Subcutaneous abdominal adipose tissue (tissue), 5 donors: ENCODE results near the gene TRIO.

ENCODE experiments used
- H3K27ac ChIP-seq: one replicate; pipeline ENCODE4 v1.7.0; 2013; ENCODE audit warnings: low read depth, mild to moderate bottlenecking, inconsistent platforms, low read length, moderate library complexity
- H3K27me3 ChIP-seq, 5 donors: one replicate each; pipeline ENCODE4 v1.7.0; 2013; ENCODE audit warnings: low read length in 5 of 5, inconsistent platforms in 1 of 5; ENCODE audit not compliant: control insufficient read depth in 5 of 5, insufficient read depth in 4 of 5
- H3K36me3 ChIP-seq, 5 donors: one replicate each; pipeline ENCODE4 v1.7.0; 2013; ENCODE audit warnings: low read length in 5 of 5; ENCODE audit not compliant: control insufficient read depth in 5 of 5, insufficient read depth in 5 of 5
- H3K4me1 ChIP-seq, 5 donors: one replicate each; pipeline ENCODE4 v1.7.0; 2013; ENCODE audit warnings: low read length in 5 of 5, mild to moderate bottlenecking in 3 of 5, moderate library complexity in 1 of 5; ENCODE audit not compliant: control insufficient read depth in 5 of 5, insufficient read depth in 5 of 5
- H3K4me3 ChIP-seq, 5 donors: one replicate each; pipeline ENCODE4 v1.7.0; 2013; ENCODE audit warnings: low read length in 5 of 5, low read depth in 1 of 5
- H3K9ac ChIP-seq, 5 donors: one replicate each; pipeline ENCODE4 v1.7.0; 2013; ENCODE audit warnings: low read length in 5 of 5, mild to moderate bottlenecking in 4 of 5, moderate library complexity in 3 of 5
- H3K9me3 ChIP-seq, 5 donors: one replicate each; pipeline ENCODE4 v1.7.0; 2013; ENCODE audit warnings: low read length in 5 of 5; ENCODE audit not compliant: control insufficient read depth in 5 of 5
- donor health status: healthy.
- donor health status: healthy.
- donor health status: healthy.
- donor health status: healthy.
- donor health status: healthy.

TRIO gene

DNA sequence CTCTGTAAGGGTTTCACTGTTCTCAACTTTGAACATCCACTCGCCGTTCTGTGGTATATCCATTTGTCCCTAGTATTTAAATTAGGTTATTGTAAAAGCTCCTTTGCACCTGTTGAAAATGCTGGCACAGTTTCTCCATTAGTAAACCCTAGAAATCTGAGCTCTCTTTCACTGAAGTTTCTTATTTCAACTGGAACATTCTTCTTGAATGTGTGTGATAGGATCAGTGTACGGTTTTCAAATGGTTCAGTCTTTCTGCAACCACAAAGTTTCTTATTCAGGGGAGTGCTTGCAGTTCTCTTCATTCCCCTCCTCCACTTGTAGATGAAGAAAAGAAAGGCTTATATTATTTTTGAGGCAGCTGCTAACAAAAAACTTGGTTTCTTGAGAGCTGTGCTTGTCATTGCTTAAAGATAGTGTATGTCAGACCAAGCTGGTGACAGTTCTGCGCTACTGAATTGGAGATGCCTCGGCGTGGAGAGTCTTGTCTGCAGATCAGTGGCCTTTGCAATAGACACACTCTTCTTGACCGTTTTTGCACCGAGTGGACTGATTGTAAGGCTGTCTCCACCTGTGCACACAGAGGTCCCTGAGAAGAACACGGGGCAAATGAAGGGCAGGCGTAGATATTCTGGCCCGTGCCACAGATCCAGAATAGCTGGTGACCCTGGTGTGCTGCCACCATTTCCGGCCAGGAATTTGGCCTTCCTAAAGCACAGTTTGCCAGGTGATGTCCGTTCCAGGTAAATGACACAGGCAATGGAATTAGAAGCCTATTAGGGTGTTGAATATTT is 102.2 kb downstream of the TRIO start:
- no peak overlapping the region for H3K27ac ChIP-seq
- no peak overlapping the region for H3K9ac ChIP-seq
- H3K4me3 ChIP-seq = no peak overlapping the region
- no peaks in the 10 kb centered on the region for H3K9me3 ChIP-seq
- peaks cover 0 to 28% (median 18%) of the 10 kb centered on the region in 5 donors for H3K4me1 ChIP-seq
- H3K36me3 ChIP-seq = no peaks in the 10 kb centered on the region
- H3K27me3 ChIP-seq = no peaks in the 10 kb centered on the region

DNA sequence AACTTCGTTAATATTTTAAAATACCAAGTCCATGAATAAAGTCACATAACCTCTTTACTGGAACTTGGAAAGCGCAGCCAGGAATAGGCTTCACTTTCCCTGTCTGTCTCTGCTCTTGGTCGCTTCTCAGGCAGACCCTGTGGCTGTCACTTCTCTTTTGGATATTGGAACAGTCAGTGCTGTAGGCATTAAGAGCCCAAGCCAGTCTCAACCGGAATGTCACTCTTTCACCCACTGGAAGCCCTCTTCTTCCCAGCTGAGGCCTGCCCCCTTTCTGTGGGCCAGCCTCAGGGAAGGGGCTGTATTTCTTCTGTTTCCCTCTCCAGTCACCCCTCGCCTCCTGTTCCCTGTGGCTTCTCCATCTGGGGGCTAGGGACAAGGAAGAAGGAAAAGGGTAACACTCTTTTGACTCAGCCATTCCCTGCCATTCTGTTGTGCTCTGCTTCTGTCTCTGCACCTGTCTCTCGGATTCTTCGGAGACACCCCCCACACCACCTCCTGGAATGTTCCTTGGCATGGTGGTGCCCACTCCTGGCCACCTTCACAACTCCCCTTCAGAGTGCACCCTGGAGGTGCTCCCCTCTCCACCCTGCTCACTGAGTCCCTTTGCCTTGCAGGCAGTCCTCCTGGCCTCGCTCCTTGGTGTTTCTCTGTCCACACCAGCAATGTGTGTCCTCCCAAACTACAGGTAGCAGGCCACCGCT is 103.4 kb downstream of the TRIO start:
- no peaks in the 10 kb centered on the region for H3K9me3 ChIP-seq
- H3K4me1 ChIP-seq = peaks cover 0 to 40% (median 29%) of the 10 kb centered on the region in 5 donors
- no peak overlapping the region for H3K4me3 ChIP-seq
- H3K9ac ChIP-seq = peak overlapping the region in 1 of 5 donors; percentile 8
- H3K27ac ChIP-seq = no peak overlapping the region
- H3K36me3 ChIP-seq = no peaks in the 10 kb centered on the region
- no peaks in the 10 kb centered on the region for H3K27me3 ChIP-seq

DNA sequence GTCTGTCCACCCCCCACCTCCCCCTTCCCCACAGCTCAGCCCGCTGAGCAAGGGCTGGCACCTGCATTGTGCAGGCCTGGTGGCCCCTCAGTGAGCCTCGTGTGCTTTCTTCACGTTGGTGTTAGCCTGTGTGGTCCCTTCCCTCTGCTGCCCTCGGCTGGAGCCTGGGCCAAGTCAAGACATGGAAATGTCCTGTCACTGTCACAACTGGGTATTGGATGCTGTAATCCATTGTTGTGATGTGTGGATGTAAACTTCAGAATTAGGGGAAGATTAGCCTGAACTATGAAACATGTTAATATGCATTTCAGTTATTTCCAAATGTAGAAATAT is 103.9 kb downstream of the TRIO start:
- Histone ChIP-seq H3K9me3 (no peaks in the 10 kb centered on the region), H3K9ac (peak overlapping the region in 1 of 5 donors; percentile 8), H3K4me1 (peaks cover 0 to 45% (median 31%) of the 10 kb centered on the region in 5 donors), H3K27ac (no peak overlapping the region), H3K27me3 (no peaks in the 10 kb centered on the region), H3K4me3 (no peak overlapping the region), H3K36me3 (no peaks in the 10 kb centered on the region)

DNA sequence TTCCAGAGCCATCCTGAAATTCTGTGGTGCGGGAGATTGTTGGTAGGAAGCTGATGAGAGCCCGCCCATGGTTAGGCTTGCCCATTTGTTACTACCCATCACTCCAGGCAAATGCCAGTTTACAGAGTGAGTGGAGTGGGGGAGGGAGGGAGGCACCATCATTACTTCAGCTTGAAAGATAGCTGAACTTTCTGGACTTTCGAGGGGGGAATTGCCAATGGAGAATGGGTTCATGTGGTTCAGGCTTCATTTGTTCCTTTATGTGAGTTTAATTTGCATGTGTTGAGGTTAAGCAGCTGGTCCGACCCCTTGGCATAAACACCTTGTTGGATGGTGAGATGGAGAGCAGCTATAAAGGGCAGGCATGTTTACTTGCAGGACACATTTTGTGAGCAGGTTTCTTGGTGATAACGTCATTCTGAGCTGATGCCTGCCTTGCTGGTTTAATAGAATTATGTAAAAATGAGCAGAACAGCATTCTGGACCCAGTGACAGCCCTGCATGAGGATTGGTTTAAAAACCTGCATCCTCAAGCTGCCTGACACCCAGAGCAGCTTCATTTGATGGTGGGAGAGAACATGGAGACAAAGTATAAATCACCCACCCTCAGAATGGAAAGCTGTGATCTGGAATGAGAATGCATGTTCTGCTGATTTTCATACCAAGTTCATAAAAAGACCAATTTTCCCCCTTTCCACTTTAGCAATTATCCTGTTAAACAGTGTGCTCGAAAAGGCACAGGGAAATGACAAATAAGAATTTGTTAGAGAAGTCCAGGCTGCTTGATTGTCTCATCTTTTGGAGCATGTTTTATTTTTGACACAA is 106.3 kb downstream of the TRIO start:
- Histone ChIP-seq H3K27ac (no peak overlapping the region), H3K4me1 (peaks cover 0 to 54% (median 34%) of the 10 kb centered on the region in 5 donors), H3K36me3 (no peaks in the 10 kb centered on the region), H3K4me3 (peak overlapping the region; percentile 26 to 74 (median 45)), H3K9me3 (no peaks in the 10 kb centered on the region), H3K27me3 (no peaks in the 10 kb centered on the region), H3K9ac (peak overlapping the region in 1 of 5 donors; percentile 48)

DNA sequence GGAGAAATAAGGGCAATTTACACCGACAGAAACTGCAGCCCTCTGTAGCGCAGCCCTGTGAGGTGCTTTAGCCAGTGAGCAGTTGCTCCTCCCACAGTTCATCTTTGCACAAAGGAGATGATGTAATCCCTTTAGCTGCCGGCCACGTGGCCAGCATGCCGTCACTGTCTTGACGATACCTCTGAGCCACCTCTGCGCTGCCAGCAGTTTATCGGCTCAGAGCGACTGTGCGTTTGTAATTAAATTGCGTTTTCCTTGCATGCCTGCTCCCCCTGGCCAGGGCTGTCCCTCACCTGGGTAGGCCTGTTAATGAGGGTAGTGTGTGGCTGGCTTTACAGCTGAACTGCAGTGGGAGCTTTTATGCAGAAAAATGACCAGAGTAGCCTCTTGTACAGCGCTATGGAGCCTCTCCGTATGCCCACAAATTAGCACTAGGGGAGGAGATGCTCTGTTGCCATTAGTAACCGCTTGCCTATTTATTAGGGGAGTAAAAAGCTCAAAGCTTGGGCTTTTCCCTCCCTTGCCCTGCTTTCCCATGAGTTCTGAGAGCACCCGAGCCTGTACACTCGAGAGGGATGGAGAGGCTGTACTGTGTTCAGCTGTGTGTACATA is 107.0 kb downstream of the TRIO start:
- Histone ChIP-seq H3K4me1 (peaks cover 0 to 62% (median 35%) of the 10 kb centered on the region in 5 donors), H3K27me3 (no peaks in the 10 kb centered on the region), H3K9me3 (no peaks in the 10 kb centered on the region), H3K9ac (peak overlapping the region in 4 of 5 donors; percentile 40 to 65 (median 50)), H3K36me3 (no peaks in the 10 kb centered on the region), H3K4me3 (peak overlapping the region; percentile 26 to 74 (median 45)), H3K27ac (peak overlapping the region; percentile 55)

DNA sequence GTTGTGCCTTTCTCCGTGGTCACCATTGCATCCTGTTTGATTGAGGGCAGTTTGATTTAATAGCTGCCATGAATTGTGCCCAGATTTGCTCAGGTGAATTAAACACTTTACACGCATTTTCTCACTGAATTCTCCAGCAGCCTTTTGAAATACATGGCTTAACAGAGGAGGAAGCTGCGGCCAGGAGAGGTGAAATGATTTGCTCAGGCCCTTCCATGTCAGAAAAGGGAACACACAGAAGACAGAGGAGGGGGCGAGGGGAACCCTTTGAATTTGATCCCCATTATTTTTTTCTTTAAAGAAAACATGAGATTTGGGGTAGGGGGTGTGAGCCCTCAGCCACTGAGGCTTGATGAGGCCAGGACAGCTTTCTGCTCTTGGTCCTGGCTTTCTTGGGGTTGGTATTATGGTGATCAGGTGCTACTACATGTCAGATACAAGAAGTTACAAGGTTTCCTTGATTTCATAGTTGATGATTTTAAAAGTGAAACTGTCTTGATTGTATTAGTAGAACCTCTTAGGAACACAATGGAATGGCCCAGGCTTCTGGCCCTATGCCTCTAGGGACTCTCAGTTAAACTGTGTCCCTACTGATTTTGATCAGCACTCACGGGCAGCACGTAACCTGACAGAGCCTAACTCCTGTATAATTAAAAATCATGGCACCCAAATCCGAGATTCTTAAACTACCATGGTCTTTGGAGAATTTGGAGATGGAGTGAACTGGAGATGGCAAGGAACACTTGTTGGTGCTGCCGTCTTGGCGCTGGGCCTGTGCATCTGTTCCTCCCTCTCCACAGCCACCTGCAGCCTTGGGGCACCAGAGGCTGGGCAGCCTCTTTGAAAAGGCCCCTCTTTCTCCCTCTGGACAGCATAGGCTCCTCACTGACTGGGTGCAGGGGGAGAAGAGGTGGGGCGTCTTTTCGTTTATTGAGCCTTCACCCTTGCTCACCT is 107.9 kb downstream of the TRIO start:
- Histone ChIP-seq H3K4me3 (no peak overlapping the region), H3K9me3 (peaks cover 0 to 2% (median 0%) of the 10 kb centered on the region in 5 donors), H3K27ac (peak overlapping the region; percentile 55), H3K4me1 (peaks cover 0 to 58% (median 32%) of the 10 kb centered on the region in 5 donors), H3K36me3 (no peaks in the 10 kb centered on the region), H3K27me3 (no peaks in the 10 kb centered on the region), H3K9ac (peak overlapping the region in 3 of 5 donors; percentile 40 to 65 (median 53))

DNA sequence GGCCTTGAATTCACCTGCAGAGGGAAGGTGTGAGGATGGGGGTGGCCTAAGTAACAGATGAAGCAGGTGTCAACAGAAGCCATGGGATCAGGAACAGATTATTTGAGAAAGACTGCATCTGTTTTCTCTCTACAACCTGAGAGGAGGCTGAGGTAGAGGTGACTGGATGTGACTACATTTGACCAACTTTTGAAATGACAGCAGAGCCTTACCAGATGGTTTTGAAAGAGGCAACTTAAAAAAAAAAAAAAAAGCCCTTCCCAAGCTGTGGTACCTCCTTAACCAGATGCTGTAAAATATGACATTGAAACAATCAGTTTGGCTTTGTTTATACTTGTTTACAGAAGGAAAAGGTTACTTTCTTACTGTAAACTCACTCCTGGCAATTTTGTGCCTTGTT is 108.6 kb downstream of the TRIO start:
- no peak overlapping the region for H3K4me3 ChIP-seq
- H3K4me1 ChIP-seq = peaks cover 0 to 56% (median 29%) of the 10 kb centered on the region in 5 donors
- H3K27ac ChIP-seq = peak overlapping the region; percentile 13

DNA sequence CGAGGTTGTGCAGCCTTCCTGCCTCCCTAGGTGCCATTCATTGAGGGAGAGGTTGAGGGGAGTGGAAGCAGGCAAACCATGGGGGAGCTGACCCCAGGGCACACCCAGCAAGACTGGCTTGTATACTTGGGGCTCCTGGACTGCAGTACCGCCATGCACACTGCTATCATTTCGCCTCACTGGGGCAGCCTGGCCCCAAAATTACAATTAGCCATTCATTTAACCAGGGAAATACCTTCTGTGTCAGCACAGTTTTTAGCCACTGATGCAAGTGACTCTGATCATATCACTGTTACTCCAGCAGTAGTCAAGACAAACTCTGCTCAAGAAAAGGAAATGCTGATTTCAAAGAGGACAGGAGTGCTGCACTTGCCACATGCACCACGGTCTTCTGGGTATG is 109.7 kb downstream of the TRIO start:
- Histone ChIP-seq H3K27me3 (no peaks in the 10 kb centered on the region), H3K36me3 (no peaks in the 10 kb centered on the region), H3K9me3 (peaks cover 0 to 6% (median 0%) of the 10 kb centered on the region in 5 donors), H3K4me1 (peaks cover 0 to 61% (median 34%) of the 10 kb centered on the region in 5 donors), H3K27ac (no peak overlapping the region), H3K9ac (no peak overlapping the region), H3K4me3 (no peak overlapping the region)

More for the DNA sequence above, 108.6 kb downstream of the TRIO start:
- Histone ChIP-seq H3K36me3 (no peaks in the 10 kb centered on the region), H3K9me3 (peaks cover 0 to 6% (median 0%) of the 10 kb centered on the region in 5 donors), H3K27me3 (no peaks in the 10 kb centered on the region), H3K9ac (no peak overlapping the region)

DNA sequence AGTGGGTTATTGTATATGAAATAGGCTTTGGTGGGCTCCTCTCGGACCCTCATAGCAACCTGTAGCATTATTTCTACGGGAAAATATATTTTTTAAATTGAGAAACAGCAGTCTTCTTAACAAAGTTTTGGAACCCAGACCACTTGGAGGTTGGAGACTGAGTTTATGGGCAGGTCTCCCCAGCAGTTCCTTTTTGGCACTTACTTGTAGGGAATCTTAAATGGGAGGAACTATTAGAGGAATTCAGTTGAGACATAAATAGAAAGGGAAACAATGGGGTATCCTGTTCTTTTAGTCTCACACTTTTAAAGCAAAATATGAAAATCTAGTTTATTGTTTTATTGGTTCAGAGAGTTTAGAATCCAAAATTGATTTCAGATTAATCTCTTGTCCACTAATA is 111.5 kb downstream of the TRIO start:
- Histone ChIP-seq H3K4me1 (peaks cover 2 to 74% (median 33%) of the 10 kb centered on the region in 5 donors), H3K27ac (peak overlapping the region; percentile 44), H3K9ac (no peak overlapping the region), H3K9me3 (peaks cover 0 to 6% (median 0%) of the 10 kb centered on the region in 5 donors), H3K27me3 (no peaks in the 10 kb centered on the region), H3K36me3 (no peaks in the 10 kb centered on the region), H3K4me3 (peak overlapping the region in 1 of 5 donors; percentile 30)
